AG20443 (cell line): ENCODE measurements around the gene CLCN5.
"Not testable (repeated sequence)": the region's sequence is repeated elsewhere in the genome, so short reads cannot be mapped to it uniquely, and the experiment has no call there.

Experiments
- DNase-seq: peaks from one replicate; pipeline ENCODE4 v3.0.0; 2012; ENCODE audit warnings: low spot score, mixed read lengths

Gene CLCN5

DNA sequence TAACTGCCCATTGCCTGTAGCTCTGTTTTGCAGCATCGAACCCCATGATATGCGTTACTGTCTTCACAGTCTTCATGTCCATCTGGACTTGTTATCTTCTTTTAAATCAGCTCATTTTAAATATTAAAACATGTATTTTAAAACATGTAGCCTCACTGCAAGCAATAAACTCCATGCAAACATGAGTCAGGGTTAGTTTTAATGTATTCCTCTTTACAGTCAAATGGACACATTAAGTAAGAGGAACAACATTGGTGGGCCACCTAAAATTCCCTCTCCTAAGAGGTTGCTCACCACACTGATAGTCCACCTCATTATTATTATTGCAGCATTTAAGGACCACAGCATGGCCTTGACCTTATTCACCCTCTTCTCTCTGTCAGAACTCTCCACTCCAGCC lies 74.1 kb downstream of the CLCN5 start:
- DNase-seq: no peak

DNA sequence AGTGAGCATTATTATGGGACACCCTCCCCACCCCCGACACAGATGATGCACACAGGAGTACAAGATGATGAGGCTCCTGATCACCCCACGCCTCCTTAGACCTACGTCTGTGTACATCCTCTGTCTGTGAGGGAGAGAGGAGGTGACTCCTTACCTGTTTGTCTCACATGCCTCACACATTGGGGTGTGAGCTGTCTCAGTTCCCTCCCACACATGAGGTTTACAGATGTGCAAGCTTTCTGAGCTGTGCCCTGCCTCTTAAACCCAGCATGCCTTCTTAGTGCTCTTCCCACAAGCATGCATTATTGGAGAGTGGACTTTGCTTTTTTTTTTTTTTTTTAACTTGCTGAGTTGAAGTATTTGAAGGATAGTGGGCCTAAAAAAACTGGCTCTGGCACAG lies 76.7 kb downstream of the CLCN5 start:
- DNase-seq: no peak

DNA sequence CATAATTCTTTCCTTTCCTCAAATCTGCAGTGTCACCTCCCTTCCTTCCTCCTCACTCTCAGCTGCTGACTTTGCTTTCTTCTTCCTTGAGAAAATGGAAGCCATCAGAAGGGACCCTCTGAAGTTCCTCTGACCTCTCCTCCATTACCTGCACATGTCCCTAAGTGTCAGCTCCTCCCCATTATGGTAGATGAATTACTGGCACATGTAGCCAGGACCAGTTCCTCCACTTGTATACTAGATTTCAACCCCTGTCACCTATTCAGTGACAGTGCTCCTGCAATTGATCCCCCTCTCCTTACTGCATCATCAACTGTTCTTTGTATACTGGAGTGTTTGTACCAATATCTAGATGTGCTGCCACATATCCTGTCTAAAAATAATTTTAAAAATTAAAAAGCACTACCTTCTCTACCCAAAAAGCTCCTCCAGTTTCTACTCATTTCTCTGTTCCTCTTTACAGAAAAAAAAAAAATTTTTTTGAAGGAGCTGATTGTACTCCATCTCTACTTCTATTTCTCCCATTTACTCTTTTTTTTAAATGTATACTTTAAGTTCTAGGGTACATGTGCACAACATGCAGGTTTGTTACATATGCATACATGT lies 78.6 kb downstream of the CLCN5 start:
- DNase-seq: no peak

DNA sequence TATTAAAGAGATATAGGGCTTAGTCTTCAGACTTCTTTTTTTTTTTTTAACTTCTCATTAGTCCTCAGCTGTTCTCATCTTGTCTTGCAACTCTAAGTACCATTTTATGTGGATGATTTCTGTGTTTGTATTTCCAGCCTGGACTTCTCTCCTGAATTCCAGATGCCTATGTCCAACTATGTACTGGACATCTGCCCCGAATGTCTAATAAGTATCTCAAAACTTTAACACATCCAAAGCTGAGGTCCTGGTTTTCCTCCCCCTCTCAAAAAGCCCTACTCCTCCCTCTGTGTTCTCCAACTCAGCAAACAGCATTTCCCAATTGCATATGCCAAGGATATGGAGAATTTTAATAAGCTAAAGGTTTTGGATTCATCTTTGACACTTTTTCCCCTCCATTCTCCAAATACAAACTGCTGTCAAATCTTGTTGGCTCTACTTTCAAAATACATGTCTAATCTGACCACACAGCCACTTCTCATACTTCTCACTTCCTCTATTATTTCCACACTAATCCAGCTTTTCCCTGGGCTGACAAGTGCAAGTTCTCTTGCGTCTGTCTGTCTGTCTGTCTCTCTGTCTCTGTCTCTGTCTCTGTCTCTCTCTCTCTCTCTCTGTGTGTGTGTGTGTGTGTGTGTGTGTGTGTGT lies 79.8 kb downstream of the CLCN5 start:
- no peak for DNase-seq

DNA sequence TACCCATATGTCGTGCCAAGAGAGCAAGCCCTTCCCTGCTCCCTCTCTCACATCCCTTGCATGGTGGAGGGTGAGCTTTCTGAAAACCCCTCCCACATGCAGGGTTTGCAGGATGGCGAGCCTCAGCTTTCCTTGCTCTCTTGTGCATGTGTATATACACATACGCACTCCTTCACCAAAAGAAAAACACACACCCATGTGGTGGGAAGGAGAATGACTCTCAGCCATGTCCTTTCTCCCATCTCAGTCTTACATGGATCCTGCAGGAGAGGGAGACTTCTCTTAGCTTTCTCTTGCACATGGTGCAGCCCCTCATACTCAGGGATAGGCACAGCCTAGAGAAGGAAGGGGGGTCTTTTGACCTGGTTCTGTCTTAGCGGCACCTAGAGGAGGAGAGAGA lies 81.1 kb downstream of the CLCN5 start:
- DNase-seq: no peak

DNA sequence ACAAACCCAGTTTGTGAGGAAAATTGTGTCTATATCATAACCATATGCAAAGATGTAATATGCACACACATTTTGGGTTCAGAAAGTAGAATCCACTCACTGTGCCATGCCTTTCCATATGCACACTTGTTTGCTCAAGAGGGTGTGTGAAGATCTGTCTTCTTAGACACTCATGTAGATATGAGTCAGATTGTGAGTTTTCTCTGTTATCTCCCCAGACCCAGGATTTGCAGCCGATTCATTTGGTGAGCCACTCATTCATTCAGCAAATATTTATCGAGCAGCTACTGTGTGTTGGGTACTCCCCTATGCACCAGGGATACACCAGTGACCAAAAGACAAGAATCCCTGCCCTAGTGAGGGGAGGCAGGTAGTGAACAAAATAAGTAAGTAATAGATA lies 81.5 kb downstream of the CLCN5 start:
- DNase-seq: no peak

DNA sequence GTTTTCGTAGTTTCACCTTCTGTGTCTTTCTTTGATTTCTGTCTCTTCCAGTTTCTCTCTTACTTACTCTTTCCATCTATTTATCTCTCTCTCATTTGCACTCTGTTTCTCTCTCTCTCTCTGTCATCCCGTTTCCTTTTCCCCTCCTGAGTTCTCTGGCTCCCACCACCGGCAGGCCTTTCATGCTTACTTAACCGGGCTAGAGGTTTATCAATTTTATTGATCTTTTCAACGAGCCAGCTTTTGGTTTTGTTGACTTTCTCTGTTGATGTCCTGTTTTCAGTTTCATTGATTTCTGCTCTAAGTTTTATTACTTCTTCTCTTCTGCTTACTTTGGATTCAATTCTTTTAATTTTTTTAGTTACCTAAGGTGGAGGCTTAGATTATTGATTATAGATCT lies 103.2 kb downstream of the CLCN5 start:
- DNase-seq: not testable (repeated sequence)

DNA sequence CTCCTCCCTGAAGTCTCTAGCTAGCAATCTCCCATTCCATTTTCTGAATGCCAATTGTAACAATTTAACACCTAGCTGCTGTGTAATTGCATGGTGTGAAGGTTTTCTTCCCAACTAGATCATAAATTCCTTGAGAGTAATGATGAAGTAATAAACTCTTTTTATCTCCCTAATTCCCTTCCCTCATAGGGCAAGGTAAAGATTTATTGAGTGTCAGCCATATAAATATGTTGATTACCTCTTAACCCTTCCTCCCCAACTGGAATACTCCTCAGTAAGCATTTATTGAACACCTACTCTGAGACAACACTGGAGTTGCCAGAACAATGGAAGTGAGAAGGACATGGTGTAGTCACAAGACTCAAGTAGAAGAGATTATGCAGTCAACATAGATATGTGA lies 112.7 kb downstream of the CLCN5 start:
- DNase-seq: no peak

DNA sequence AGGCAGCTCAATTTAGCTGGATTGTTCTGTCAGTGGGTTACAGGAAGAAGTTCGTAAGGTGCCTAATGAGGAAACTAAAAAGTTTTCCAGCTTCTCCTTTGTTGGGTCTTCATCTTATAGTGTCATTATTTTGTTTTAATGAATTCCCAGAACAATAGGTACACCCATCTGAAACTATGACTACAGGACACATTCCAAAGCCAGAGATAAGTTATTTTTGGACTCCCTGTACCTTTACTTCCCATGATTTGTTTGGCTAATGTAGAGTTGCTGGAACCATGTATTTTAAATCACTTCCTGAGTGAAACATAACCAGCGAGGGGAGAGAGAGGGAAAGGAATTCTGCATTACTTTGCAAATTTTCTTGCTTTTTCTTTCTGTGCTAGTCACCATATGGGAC lies 114.0 kb downstream of the CLCN5 start:
- DNase-seq: no peak

DNA sequence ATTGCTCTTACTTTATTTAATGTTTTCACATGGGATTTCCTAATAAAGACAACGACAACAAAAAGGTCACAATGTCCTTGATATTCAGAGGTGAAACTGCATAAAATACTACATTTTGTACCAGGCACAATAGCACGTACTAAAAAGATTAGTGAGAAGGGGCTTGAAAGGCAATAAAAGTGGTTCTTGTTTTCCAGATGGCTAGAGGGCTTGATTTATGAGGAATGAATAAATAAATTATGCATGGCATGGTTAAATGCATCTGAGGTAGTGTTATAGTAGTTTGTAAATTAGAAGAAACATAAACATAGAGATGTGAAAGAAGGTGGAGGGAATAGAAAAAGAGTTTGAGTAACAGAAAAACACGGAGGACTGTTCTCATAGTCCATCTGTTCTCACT lies 123.4 kb downstream of the CLCN5 start:
- DNase-seq: no peak

DNA sequence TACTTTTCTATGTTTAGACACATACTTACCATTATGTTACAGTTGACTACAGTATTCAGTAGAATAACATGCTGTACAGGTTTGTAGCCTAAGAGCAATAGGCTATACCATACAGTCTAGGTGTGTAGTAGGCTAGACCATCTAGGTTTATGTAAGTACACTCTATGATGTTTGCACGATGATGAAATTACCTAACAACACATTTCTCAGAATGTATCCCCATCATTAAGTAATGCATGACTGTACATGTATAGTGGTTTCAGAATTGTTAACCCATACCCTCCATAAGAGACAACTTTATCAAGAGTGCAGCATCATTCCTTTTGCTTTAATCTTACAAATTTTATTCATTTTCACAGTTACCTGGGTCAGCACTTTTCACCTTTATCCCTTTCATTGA lies 126.8 kb downstream of the CLCN5 start:
- DNase-seq: no peak

DNA sequence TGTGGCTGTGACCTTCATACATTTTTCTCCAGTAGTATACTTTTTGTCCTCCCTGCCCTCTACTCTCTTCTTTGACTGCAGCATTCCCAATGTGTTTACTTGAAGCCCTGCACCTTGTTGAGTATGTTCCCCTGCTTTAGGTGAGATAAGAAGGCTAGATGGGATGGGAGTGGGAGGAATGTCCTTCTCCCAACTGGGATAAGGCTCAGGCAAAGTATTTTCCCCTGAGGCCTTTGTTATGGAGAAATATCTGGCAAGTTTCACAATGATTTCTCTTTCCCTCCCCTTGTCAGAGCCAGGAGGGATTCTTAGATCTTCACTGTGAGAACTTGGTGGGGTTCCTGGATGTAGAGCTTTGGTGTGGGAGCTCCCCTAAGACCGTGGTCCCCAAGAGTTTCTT lies 131.8 kb downstream of the CLCN5 start:
- no peak for DNase-seq

DNA sequence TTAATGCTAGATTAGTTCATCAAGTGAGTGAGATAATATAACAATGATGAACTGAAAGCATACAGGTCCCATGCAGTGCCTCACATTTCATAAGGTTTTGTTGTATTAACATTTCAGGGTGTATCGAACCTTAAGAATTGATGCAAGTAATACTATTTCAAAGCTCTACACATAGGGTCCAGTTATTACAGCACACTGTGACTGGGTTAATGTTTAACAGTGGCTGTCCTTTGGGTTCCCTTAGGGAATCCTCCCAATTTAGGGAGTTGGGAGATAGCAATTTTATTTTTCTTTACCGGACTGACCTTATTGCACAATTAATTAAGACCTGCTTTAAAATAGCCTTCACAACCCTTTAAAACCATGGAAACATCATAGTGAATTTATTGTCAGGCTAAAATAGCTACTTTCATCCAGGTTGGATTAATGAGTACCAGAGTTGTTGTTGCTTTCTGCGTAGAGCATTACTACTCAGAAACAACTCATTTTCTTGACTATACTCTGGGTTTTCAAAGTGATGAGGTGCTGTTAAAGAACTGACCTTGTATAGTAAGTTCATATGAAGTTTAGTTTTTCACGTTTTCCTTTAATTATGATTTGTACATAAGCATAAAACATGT lies 144.0 kb downstream of the CLCN5 start:
- DNase-seq: no peak

DNA sequence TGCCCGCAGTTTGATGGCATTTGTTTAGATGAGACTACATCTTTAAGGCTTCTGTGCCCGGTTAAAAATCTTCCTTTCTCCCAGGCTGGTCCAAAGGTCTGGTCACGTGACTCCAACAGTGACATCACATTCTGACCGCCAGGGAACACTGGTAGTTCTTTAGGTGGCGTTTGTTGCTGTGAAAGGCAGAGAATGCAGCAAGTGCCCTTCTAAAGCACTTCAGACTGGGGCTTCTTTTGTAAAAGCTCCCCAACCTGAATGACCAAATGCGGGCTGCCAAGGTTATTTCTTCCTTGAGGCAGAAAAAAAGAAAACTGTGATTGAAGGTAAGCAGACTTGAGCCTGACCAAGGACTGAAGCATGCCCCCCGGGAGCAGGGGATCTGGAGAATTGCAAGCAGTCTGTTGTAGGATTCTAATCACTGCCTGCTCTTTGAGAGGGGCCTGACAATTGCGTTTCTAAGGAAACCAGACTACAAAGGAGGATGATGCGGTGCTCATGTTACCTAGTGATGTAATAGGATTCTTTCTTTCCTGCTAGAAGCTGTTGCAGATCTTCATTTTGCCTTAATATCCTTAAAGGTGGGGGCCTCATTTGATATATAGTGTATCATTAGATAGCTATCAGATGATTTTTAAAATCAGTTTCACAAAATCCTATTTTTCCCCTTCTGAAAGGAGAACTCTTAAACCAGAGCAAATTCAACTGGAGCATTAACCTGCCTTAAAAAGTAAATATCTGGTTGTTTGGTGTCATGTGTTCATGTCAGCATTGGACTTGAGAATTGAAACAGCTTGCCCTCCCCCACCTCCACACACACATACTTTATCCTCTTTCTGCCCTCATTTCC lies 145.3 kb downstream of the CLCN5 start:
- peak; percentile 9 for DNase-seq

DNA sequence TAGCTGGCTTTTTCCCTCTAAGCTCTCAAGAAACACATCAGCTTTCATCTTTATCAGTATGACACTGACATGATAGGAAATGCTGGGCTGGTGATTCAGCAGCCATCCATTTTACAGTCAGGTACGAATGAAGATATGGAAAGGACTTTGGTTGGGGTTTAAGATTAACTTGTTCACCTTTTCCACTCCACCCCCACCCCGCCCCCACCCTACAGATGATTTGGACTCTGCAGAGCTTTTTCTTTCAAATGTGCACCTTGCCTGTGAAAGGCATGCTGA lies 145.8 kb downstream of the CLCN5 start:
- no peak for DNase-seq

DNA sequence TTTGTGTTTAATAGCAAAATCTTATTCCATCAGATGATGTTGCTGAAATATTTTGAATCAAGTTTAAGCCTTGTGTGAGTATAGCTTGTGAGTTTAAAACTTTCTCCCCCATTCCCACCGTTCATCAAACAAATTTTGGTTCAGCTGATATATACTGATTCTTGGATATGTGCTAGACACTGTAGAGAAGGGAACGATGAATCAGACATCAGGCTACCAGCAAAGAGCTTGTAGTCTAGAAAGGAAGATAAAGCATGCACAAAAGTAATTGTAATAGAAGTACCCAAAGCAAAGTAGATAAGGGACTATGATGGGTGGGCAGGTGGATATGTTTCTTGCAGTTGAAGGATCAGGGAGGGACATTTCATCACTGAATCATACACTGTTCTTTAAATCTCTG lies 146.5 kb downstream of the CLCN5 start:
- no peak for DNase-seq

DNA sequence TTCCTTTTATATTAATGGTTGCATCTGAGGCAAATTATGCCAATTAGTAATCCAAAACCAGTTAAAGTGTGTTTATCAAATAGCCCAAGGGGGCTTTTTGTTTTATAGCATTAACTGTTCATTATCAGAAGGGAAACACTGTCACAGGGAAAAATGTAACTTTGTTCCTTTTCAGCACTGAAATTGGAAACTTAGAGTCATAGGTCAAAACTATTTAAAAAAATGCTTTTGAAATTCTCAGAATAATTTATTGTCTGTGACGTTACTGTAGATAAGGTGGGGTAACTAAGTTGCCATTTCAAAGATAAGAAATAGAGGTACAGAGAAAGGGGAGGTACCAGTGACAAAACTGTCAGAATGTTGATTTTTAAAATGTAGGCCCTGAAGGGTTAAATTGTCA lies 149.1 kb downstream of the CLCN5 start:
- DNase-seq: no peak

DNA sequence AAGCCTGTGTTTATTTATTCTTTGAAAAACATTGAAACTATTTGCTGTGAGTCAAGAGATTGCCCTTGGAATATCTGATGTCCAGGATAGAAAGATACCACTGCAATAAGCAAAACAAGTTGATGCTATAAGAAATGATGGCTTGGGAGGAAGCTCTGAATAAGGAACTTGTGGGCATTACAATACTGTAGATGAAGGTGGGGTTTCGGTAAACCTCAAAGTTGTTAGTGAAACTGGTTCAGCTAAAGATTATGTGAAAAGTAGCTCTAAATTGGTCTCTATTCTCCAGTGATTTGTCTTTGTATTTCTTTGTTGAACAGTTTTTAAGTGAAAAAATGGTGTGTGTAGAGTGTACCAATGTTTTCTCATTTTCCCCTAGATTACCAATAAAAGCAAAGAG lies 149.7 kb downstream of the CLCN5 start:
- DNase-seq: no peak

DNA sequence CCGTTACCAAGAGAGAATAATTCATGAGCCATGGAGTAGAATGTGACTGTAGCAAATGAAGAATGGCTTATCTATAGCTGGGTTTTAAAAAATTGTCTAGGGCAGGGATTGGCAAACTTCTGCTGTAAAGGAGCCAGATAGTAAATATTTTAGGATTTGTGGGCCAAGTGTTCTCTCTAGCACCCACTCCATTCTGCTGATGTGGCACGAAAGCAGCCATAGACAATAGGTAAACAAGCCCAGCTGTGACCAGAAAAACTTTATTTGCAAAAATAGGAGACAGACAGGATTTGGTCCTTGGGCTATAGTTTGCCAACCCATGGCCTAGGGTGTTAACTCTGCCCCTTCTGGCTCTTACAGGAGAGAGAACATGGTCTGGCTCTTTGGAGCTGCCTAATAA lies 151.2 kb downstream of the CLCN5 start:
- no peak for DNase-seq

DNA sequence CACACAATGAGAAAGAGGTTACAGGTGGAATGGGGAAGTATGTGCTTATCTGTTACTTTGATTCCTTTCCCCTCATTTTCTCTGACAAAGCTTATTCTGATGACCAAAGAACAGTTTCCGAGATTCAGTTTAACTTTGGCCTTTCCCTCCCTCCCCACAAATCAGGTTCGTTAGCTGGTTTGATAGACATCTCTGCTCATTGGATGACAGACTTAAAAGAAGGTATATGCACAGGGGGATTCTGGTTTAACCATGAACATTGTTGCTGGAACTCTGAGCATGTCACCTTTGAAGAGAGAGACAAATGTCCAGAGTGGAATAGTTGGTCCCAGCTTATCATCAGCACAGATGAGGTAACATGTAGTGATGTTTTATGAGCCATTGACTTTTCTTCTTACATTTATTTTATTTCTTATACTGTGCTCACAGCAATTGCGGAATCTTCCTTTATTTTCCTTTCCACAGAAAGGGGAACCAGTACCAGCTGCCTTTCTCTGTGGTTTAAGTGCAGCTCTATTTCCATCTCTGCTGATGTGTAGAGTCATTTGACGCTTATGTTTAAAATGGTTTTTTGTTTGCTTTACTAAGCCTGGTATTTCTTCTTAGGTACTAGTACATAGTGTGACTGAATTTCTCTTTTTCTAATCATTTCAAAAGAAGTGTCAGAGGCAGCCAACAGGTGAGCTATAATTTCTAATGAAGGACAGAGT lies 153.4 kb downstream of the CLCN5 start:
- DNase-seq: no peak

DNA sequence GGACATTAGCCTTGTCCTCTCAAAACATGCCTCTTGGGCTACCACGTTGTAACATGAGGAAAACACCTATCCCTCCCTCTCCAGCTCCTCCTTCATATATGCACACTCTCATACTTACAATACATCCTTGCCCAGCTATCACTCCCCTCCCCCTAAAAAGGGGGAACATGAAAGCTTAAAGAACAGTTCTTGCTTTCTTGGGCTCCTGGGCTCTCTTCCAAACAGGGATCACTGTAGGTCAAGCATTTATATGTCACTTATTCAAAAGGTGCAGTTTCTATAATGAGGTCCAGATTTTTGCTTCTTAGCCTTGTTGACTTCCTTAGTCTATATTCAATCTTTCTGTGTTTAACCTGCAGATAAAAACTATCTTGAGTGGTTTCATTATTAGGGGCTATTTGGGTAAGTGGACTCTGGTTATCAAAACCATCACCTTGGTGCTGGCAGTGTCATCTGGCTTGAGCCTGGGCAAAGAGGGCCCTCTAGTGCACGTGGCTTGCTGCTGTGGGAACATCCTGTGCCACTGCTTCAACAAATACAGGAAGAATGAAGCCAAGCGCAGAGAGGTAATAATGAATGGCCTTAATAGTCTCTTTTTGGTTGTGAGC lies 159.0 kb downstream of the CLCN5 start:
- DNase-seq: peak; percentile 9

DNA sequence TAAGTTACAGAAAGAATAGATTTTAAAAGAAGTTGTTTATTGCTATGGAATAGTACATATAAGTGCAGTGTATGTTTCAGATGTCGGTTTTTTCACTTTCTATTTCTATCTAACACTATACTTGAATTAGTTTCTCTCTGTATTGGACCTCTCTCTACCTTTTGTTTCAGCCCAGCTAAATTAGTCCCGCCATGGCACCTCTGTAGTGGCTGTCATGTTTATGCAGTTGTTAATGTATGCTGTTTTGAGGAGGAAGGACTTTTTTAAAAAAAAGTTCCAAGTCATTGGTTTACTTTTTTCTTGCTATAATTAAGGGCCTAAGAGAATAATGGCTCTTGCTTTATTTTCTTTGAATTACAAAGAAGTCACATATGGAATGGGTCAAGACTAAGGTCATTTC lies 160.3 kb downstream of the CLCN5 start:
- DNase-seq: no peak
